Measurements from ENCODE around the gene TBCA.

GRCh38 chr5:77696120-77696519, 80.0 kb downstream of the TBCA start:
- no peak for TF ChIP-seq CTCF (IDR thresholded peaks at IDR 0.05)
- no peak for TF ChIP-seq POLR2A (IDR thresholded peaks at IDR 0.05)

Data from adrenal gland (tissue), 5 donors.